RKO (cell line): ENCODE measurements around the gene ZNF22.
"Not testable (repeated sequence)": the region's sequence is repeated elsewhere in the genome, so short reads cannot be mapped to it uniquely, and the experiment has no call there.

ENCODE experiments used
- DNase-seq: peaks from one replicate; pipeline ENCODE4 v3.0.0-alpha.2; 2016; ENCODE audit warnings: low spot score

ZNF22 gene

GRCh38 chr10:44991571-44991970 lies 9.2 kb upstream of the ZNF22 start:
- DNase-seq, result no peak

GRCh38 chr10:44992070-44992731 lies 8.5 kb upstream of the ZNF22 start:
- DNase-seq, result no peak

DNA sequence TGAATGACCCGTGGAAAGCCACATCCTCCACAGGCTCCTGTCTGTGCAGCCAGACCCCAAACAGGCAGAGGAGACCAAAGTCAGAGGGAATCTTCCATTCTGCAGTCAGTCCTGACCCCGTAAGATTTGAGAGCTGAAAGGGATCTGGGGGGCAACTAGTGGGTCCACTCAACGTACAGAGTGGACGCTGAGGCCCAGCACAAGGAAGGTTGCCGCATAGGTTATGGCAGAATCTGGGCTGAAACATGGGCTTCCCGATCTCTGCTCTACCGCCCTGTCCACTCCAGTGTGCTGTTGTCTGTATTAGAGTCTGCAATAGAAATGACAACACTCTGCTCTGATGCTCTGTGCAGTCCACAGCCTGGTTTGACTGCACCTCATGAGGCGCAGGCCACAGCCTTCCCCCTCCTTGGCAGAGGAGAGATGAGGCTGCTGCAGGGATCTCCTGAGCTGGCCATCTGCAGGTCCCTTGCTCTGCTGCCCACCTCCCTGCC lies 7.9 kb upstream of the ZNF22 start:
- DNase-seq, result no peak

DNA sequence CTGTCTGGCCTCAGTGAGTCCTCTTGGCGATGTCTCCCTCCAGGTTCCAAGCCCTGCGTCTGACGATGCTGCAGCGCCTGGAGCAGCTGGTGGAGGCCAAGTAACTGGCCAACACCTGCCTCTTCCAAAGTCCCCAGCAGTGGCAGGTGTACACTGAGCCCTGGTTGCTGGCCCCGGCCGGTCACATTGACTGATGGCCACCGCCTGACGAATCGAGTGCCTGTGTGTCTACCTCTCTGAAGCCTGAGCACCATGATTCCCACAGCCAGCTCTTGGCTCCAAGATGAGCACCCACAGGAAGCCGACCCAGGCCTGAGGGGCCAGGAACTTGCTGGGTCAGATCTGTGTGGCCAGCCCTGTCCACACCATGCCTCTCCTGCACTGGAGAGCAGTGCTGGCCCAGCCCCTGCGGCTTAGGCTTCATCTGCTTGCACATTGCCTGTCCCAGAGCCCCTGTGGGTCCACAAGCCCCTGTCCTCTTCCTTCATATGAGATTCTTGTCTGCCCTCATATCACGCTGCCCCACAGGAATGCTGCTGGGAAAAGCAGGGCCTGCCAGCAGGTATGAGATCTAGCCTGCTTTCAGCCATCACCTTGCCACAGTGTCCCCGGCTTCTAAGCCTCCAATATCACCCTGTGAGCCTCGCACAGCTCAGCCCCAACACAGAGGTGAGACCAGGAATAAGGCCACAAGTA lies 7.3 kb upstream of the ZNF22 start:
- no peak for DNase-seq

- DNase-seq, result no peak
Observed at GRCh38 chr10:44993922-44994751, 6.6 kb upstream of the ZNF22 start.

DNA sequence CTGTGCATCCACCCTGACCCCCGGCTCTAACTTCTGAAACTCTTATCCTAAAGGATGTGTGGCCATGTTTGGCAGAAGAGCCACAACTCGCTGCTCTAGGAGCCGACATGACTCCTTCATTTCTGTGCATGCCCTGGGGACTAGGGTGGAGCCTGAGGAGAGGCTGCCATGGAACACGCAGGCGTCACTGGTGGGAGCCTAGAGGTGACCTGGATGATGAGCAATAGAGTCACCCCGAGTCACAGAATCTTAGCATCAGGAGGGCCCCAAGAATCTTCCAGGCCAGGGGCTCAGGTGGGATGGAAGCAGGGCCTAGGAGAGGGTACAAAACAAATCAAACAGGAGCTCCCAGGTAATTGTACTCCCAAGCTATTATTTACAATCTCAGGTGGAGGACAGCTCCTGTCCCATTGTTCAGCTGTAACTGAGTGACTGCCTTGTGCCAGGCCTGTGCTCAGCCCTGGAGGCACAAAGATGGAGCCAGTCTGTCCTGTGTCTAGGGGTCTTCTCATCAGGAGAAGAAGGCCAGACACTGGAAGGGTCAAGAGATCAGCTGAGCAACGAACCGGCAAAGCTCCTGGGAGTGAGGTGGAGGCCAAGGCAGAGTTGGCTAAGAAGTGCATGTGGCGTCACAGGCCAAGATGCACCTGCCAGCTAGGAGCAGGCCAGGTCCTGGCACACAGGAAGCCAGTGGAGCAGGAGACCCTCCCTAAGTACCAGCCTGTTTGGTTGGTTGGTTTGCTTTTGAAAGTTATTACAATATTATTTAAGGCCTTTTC lies 5.8 kb upstream of the ZNF22 start:
- DNase-seq, result no peak

- DNase-seq, result no peak
Observed at GRCh38 chr10:44995581-44995913, 5.2 kb upstream of the ZNF22 start.

GRCh38 chr10:44995914-44996669 lies 4.6 kb upstream of the ZNF22 start:
- DNase-seq, result no peak

GRCh38 chr10:44997105-44997748 lies 3.5 kb upstream of the ZNF22 start:
- DNase-seq, result no peak

- DNase-seq, result no peak
Observed at GRCh38 chr10:44998146-44998631, 2.5 kb upstream of the ZNF22 start.

GRCh38 chr10:45000138-45000751 lies 478 bp upstream of the ZNF22 start:
- DNase-seq, result peak; percentile 22

- DNase-seq, result peak; percentile 86
Observed at GRCh38 chr10:45001381-45002148, 842 bp downstream of the ZNF22 start.

- DNase-seq, result no peak
Observed at GRCh38 chr10:45003432-45004000, 2.8 kb downstream of the ZNF22 start.

DNA sequence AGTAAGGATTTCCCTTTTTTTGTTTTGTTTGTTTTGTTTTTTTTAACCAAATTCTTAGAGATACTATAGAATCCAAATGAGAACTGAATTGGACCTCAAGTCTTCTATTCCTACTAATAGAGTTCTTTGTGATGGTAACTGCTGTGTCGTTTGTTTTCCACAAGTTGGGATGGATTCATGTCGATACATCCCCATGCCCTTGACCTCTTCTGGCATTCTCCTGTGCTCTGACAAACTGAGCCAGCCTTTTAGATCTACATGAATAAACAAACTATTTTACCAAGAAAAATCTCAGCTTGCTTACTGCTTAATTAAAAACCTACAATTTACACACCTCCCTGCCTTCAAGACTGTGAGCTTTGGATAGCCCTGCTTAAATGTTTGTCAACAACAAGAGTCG lies 3.9 kb downstream of the ZNF22 start:
- DNase-seq, result no peak

GRCh38 chr10:45005284-45005683 lies 4.6 kb downstream of the ZNF22 start:
- no peak for DNase-seq

GRCh38 chr10:45006276-45007030 lies 5.7 kb downstream of the ZNF22 start:
- DNase-seq, result no peak

GRCh38 chr10:45008524-45009161 lies 7.9 kb downstream of the ZNF22 start:
- peak; percentile 97 for DNase-seq

GRCh38 chr10:45014557-45014956 lies 13.8 kb downstream of the ZNF22 start:
- not testable (repeated sequence) for DNase-seq
